ENCODE measurements around the gene CTSA.
"Not testable (repeated sequence)": the region's sequence is repeated elsewhere in the genome, so short reads cannot be mapped to it uniquely, and the experiment has no call there.

CTSA gene

GRCh38 chr20:45918779-45919537, 27.8 kb downstream of the CTSA start:
- DNase-seq: no peak

GRCh38 chr20:45919542-45920399, 28.6 kb downstream of the CTSA start:
- DNase-seq: peak; percentile 47

- DNase-seq: no peak
Observed at GRCh38 chr20:45920462-45921336, 29.6 kb downstream of the CTSA start.

- DNase-seq: no peak
Observed at GRCh38 chr20:45921337-45922189, 30.4 kb downstream of the CTSA start.

- no peak for DNase-seq
Observed at GRCh38 chr20:45924391-45925261, 33.5 kb downstream of the CTSA start.

GRCh38 chr20:45925821-45926506, 34.8 kb downstream of the CTSA start:
- no peak for DNase-seq

- no peak for DNase-seq
Observed at GRCh38 chr20:45926731-45927070, 35.6 kb downstream of the CTSA start.

- no peak for DNase-seq
Observed at GRCh38 chr20:45927071-45927878, 36.1 kb downstream of the CTSA start.

- not testable (repeated sequence) for DNase-seq
Observed at GRCh38 chr20:45931680-45932079, 40.5 kb downstream of the CTSA start.

- DNase-seq: peak; percentile 92
Observed at GRCh38 chr20:45933266-45934045, 42.3 kb downstream of the CTSA start.

GRCh38 chr20:45934046-45934585, 43.0 kb downstream of the CTSA start:
- DNase-seq: peak; percentile 84

- DNase-seq: peak; percentile 99
Observed at GRCh38 chr20:45934586-45935415, 43.7 kb downstream of the CTSA start, which contains the start of gene PCIF1. Gene PCIF1 (plus strand): TSS chr20:45934683. CDS start chr20:45939000, 4,317 bp downstream.

GRCh38 chr20:45935416-45936046, 44.4 kb downstream of the CTSA start:
- DNase-seq: peak; percentile 44

- no peak for DNase-seq
Observed at GRCh38 chr20:45937765-45938164, 46.6 kb downstream of the CTSA start.

- DNase-seq: peak; percentile 48
Observed at GRCh38 chr20:45938727-45939438, 47.7 kb downstream of the CTSA start.

GRCh38 chr20:45940053-45940452, 48.9 kb downstream of the CTSA start:
- no peak for DNase-seq
